Left ventricle myocardium superior (tissue), 1 donor: ENCODE data around the gene NKX6-1. TPM values are rescaled to one million over a fixed set of nuclear protein-coding genes. Genes with fewer than 3 reads are reported as not detected.

Source experiments
- total RNA-seq: library from RNA; stranded (reverse); fragmentation: NEBNext Ultra II Directional; extraction: Animal tissue kit (Norgen Biotek cat#: 25700); gene quantifications from one replicate; pipeline ENCODE4 v1.2.1, GENCODE V29; 2021
- donor health status: DM: no; HTN: yes; CAD: no; lungs with severe emphysema.

Gene NKX6-1
- total RNA-seq, 1 donor from 2014 or later: not detected

Other genes with a start within 250 kb of the NKX6-1 start
- gene CDS1, start 83.8 kb upstream of the NKX6-1 start, total RNA-seq: 0.55 TPM